GM18526 (cell line): ENCODE results near the gene RANBP3.

Experiments
- POLR2A ChIP-seq: IDR thresholded peaks from 3 replicates; pipeline ENCODE4 v1.6.1; 2011; ENCODE audit not compliant: insufficient read length; ENCODE audit errors: extremely low read depth

The RANBP3 gene

DNA sequence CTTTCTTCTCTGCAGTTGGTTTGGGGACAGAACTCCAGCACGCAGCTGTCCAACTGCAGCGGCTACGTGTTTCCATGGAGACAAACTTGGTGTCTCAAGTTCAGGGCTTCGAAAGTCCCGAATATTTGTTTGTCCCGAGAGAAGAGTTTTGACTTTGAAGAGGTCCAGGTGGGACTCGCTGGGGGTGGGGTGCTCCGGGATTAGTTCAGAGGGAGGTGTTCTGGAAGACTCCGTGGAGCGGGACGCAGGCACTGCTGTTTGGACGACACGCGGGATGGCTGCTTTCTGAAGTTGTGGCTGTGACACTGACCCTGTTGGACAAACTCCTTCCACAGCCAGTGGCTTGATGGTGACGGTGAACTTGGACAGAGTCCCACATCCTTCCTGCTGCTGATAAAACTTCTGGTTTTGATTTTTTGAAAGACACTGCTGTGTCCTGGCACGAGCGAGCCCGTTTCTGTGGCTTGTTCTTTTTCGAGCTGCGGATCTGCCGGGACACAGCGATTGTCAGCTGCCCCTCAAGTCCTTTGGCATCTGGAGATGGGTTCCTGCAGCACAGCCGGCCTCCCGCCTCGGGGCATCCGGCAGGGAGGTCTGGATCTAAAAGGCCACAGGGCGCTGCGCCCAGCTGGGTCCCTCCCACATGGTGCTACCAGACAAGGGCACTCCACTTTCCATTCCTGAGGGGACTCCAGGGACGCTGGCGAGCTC is 15.9 kb upstream of the RANBP3 start:
- TF ChIP-seq POLR2A = no peak

DNA sequence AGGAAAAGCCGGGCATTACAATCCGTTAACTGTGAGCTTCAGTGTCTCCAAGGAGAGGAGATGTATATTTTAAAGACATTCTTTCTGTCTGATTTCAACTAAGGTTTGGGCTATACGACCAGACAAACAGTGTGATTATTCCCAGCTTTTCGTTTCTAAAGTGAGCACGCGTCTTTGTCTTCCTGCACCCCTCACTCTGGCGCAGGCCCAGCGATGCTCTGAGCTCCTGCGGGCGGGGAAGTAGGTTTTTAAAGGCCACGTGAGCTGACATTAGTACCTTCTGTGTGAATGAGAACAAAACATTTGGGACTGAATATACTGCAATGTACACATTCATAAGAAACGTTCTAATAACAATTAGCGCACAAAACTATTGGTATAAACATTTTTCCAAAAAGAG is 15.3 kb upstream of the RANBP3 start:
- no peak for TF ChIP-seq POLR2A

DNA sequence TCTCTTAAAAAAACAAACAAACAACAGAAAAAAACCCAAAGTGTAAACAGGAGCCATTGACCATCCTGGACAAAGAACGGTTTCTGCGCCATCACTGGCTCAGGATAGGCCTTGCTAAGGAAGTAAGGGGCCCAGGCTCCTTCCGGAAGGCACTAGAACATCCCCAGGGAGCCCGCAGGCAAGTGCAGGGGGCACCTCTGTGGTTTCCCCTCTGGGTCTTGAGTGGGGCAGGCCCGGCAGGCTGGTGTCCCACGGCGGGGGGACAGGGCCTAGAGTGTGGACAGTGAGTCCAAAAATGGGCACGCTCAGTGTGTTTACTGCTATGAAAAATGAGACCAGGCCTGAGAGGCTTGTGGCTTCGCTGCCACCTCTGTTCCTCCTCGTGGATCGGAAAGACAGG is 14.8 kb upstream of the RANBP3 start:
- no peak for TF ChIP-seq POLR2A

DNA sequence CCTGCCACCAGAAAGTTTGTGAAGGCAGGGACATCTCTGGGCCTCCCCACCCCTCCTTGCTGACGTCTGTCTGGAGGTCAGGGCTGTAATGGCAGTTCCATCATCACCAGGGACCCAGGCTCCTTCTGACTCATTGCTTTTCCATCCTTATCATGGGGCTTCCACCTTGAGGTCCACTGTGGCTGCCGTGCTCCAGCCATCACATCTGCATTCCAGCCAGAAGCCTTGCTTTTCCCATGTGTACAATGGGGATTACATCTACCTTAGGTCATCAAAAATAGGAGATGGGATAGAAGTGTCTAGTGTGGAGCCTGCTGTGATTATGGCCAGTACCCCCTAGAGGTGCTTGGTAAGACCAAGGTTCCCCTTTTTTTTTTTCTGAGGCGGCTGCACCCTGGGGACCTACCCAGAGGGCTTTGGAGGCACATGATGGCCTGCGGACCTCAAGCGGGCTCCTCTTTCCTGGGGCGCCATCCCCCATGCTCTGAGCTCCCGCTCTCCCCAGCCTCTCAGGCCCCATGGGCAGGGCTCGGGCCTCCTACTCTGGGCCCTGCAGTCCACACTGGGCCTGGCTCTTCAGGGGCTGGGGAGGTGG is 13.4 kb upstream of the RANBP3 start:
- TF ChIP-seq POLR2A = no peak

GRCh38 chr19:5990289-5990797 is 12.4 kb upstream of the RANBP3 start:
- no peak for TF ChIP-seq POLR2A

DNA sequence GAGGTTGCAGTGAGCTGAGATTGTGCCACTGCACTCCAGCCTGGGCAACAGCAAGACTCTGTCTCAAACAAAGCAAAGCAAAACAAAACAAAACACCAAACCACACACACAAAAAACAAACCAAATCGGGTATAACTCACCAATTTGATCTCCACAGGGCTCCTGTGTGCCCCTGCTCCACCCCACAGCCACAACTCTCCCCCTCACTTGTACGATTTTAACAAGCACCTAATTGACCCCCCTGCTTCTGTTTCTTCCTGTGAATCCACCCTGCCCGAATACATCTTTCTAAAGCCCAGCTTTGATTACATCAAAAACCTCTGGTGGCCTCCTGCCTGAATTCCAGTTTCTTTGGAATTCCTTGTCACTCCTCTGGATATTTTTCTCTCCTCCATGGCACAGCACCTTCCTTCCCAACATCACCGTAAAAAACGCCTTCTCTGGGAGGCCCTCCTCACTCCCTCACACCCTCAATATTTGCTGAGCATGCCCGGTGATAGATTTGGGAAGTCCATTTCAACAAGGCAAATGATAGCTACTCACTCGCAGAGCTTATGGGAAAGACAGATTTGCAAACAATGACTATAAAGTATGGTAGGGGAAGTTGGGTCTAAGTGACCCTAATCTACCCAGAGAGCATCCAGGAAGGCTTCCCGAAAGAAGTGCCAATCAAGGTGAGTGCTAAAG is 11.6 kb upstream of the RANBP3 start:
- TF ChIP-seq POLR2A = no peak

GRCh38 chr19:5988517-5989387 is 10.8 kb upstream of the RANBP3 start:
- no peak for TF ChIP-seq POLR2A

DNA sequence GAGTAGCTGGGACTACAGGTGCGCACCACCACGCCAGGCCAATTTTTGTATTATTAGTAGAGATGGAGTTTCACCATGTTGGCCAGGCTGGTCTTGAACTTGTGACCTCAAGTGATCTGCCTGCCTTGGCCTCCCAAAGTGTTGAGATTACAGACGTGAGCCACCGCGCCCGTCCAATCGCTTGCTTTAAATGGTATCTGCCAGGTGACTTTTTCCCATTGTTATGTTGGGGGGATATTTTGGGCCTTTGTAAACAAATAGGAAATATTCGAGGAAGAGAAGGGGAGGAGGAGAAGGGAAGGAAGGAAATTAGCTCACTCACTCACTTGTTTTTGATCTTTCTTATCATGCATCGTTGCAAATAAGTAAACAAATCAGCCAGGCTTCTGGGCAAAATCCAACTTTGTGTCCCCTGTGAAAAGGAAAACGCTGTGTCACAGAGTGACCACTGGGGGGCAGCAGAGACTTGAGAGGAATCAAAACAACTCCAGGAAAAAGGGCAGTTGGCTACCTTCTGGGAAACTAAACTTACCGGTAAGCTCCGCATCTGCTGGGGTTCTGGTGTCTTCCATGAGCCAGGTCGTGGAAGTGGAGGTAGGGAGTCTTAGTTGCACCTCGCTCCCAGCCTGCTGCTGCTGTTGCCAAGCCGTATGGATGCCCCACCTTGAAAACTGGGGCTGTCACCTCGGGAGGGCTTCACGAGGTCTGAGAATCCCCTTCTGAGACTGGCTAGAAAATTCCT is 9.3 kb upstream of the RANBP3 start:
- TF ChIP-seq POLR2A = no peak

GRCh38 chr19:5985098-5985783 is 7.3 kb upstream of the RANBP3 start:
- TF ChIP-seq POLR2A = no peak

DNA sequence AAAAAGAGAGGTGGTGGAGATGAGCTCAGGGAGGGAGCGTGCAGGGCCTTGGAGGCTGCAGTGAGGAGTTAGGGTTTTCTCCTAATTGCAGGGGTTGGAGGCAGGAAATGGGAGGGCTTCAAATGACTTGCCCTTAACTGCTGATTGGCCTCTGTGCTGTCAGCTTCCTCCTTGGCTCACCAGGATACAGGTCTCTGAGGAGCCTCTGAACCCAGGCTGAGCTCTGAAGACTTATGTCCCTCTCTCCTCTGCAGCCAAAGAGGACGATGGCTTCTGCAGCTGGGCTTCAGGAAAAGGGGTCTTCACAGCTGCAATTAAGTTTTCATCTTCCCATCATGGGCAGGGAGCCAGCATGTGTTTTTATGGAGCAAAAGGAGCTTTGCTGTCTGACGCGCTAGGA is 6.7 kb upstream of the RANBP3 start:
- no peak for TF ChIP-seq POLR2A

GRCh38 chr19:5983367-5983955 is 5.5 kb upstream of the RANBP3 start:
- no peak for TF ChIP-seq POLR2A

DNA sequence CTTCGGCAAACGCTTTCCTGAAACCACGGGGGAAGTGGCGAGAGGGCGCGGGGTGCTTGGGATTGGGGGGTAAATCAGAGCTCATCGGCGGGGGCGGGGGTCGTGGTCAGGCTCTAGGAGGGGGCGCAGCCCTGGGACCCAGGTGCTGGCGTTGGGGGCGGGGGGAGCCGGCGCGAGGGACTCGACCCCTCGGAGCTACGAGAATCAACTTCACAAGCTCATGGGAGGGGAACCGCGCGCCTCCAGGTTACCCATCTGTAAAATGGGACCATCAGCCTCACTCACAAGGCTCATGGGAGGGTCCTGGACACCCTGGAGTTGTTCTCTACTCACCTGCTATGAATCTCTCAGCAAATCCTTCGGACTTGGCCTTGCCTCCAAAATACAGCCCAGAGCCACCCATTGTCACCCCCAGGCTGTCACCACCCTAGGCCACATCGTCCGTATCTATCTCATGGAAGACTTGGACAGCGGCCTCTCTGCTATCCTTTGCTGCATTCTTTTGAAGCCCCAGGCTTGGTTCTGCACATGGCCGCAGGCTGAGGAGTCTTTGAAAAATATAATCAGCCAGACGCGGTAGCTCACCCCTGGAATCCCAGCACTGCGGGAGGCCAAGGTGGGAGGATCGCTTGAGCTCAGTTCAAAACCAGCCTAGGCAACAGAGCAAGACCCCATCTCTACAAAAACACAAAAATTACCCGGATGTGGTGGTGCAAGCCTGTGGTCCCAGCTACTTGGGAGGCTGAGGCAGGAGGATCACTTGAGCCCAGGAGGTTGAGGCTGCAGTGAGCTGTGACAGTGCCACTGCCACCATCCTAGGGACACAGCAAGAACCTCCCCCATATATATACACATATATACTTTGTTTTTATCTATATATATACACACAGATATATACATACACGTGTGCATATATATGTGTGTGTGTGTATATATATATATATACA is 939 bp upstream of the RANBP3 start:
- TF ChIP-seq POLR2A = no peak
